MM.1S (cell line): ENCODE data around the gene BCL2A1.

Source experiments
- EZH2 ChIP-seq: fragments of 300-600 bp; sonication (generic); optimal IDR thresholded peaks from 2 replicates; pipeline ENCODE3; 2017; ENCODE audit warnings: low read depth, mild to moderate bottlenecking, antibody characterized with exemption, low read length, mixed read lengths
- EZH2phosphoT487 ChIP-seq: fragments of 300-600 bp; sonication (generic); IDR thresholded peaks from 2 replicates; pipeline ENCODE4 v1.6.1; 2018; ENCODE audit warnings: antibody characterized with exemption, low read length
- TF ChIP-seq, protein P1 (sequence below): fragments of 300-600 bp; sonication (generic); IDR thresholded peaks from 2 replicates; pipeline ENCODE4 v1.5.1; 2016; ENCODE audit warnings: antibody characterized with exemption, low read length, mixed read lengths

DNA sequence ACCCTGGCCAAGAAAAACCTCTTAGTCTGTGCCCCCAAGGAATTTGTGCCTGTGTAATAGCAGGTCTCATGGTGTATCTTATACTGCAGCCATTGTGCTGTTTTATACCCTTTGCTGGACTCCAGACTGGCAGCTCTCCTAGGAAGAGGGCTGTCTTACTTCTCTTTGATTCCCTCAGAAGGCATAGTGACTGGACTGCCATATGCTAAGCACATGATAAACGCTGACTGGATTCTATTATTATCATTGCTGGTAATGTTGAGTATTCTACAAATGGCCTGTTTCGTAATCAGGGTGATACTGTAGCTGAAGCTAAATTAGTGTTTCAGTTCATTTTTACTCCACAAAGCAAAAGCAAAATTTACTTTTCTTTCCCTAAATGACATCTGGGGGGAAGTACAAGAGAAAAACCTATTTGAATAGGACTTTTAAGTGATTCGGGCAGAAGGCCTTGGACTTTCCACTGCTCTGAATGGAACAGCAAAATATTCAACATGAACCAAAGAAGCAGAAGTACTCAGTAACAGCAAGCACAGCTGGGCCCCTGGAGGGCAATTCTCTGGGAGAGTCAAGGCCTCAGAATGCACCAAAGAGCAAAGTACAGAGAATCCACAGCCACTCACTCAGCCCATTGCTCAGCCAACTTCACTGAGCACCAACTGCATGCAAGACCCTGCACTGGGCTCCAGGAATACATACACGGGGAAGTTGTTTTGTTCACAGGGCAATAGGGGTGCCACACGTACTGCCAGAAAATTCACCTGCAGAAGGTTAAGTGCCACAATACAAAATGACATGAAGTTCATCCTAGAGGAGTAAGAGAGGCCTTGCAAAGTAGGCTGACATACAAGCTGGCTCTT lies 7.9 kb upstream of the BCL2A1 start:
- no peak for TF ChIP-seq EZH2phosphoT487
- TF ChIP-seq EZH2, result no peak
- TF ChIP-seq, protein P1, sequence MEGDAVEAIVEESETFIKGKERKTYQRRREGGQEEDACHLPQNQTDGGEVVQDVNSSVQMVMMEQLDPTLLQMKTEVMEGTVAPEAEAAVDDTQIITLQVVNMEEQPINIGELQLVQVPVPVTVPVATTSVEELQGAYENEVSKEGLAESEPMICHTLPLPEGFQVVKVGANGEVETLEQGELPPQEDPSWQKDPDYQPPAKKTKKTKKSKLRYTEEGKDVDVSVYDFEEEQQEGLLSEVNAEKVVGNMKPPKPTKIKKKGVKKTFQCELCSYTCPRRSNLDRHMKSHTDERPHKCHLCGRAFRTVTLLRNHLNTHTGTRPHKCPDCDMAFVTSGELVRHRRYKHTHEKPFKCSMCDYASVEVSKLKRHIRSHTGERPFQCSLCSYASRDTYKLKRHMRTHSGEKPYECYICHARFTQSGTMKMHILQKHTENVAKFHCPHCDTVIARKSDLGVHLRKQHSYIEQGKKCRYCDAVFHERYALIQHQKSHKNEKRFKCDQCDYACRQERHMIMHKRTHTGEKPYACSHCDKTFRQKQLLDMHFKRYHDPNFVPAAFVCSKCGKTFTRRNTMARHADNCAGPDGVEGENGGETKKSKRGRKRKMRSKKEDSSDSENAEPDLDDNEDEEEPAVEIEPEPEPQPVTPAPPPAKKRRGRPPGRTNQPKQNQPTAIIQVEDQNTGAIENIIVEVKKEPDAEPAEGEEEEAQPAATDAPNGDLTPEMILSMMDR, result no peak
